Testis (tissue), 3 donors: ENCODE results near the gene MYH15. TPM values are rescaled to one million over a fixed set of nuclear protein-coding genes. Genes with fewer than 3 reads are reported as not detected.

Experiments used
- DNase-seq: peaks from one replicate; pipeline ENCODE4 v3.0.0-alpha.2; 2019
- H3K27ac ChIP-seq, 2 donors: fragments of 200-600 bp; sonication (generic); one replicate each; pipeline ENCODE4 v1.5.1; 2019
- H3K27me3 ChIP-seq: fragments of 200-600 bp; sonication (generic); one replicate; pipeline ENCODE4 v1.5.1; 2019
- H3K36me3 ChIP-seq: fragments of 200-600 bp; sonication (generic); one replicate; pipeline ENCODE4 v1.5.1; 2017; ENCODE audit warnings: low read depth; ENCODE audit errors: missing control alignments
- H3K4me1 ChIP-seq: fragments of 200-600 bp; sonication (generic); one replicate; pipeline ENCODE4 v1.5.1; 2019
- H3K4me3 ChIP-seq, 2 donors: fragments of 200-600 bp; sonication (generic); one replicate each; pipeline ENCODE4 v1.5.1; 2017 to 2019
- H3K9me3 ChIP-seq: fragments of 200-600 bp; sonication (generic); one replicate; pipeline ENCODE4 v1.5.1; 2017
- POLR2A ChIP-seq: fragments of 450-650 bp; IDR thresholded peaks from one replicate; pipeline ENCODE4 v1.6.1; 2017; ENCODE audit warnings: antibody characterized with exemption, mild to moderate bottlenecking, moderate library complexity
- WGBS, 2 donors: methylation state at CpG; one replicate each; pipeline ENCODE4 v1.1.5; 2018; 5-methylcytosine and 5-hydroxymethylcytosine counted together
- intact Hi-C: fragments of 100-400 bp; cut with DNase I; formaldehyde crosslinking; loops from one replicate; pipeline ENCODE4 v1.15.1; 2023; ENCODE audit warnings: low total_unique reads
- polyA plus RNA-seq: library from polyadenylated mRNA; stranded (reverse); fragments of 350-450 nt; fragmentation: Illumina TruSeq; extraction: RNeasy Lipid Tissue Mini Kit (QIAGEN cat#74804); gene quantifications from one replicate; pipeline ENCODE4 v1.2.3, GENCODE V29; 2014; ENCODE audit warnings: low read depth, low replicate concordance; ENCODE audit not compliant: insufficient read depth
- total RNA-seq, 2 donors: library from RNA; depleted of rRNA; stranded (reverse); fragments of >200 nt; gene quantifications; one replicate each; pipeline ENCODE4 v1.2.3, GENCODE V29; 2016
- TF ChIP-seq, protein P1 (sequence below), 3 experiments: fragments of 450-650 bp in 2 of 3; fragments of 200-600 bp in 1 of 3; sonication (generic) in 1 of 3; IDR thresholded peaks; one replicate each; pipeline ENCODE4 v1.5.1; 2016 to 2019; ENCODE audit warnings: antibody characterized with exemption in 3 of 3, mild to moderate bottlenecking in 2 of 3, moderate library complexity in 1 of 3

The MYH15 gene
- total and polyA plus RNA-seq, 3 donors from 2014 or later: 0.91 to 2.2 (median 1.8) TPM

DNA sequence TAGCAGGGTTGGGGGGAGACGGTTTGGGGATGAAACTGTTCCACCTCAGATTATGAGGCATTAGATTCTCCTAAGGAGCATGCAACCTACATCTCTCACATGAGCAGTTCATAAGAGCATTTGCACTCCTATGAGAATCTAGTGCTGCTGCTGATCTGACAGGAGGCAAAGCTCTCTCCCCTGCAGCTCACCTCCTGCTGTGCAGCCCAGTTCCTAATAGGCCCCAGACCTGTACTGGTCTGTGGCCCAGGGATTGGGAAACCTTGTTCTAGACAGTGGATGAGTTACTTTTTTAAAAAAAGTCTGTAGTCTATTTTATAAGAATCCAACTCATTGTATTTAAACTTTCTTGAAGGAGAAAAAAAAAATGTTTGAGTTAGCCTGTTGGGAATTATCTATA is 114.1 kb downstream of the MYH15 start:
- TF ChIP-seq POLR2A: no peak
- TF ChIP-seq, protein P1, sequence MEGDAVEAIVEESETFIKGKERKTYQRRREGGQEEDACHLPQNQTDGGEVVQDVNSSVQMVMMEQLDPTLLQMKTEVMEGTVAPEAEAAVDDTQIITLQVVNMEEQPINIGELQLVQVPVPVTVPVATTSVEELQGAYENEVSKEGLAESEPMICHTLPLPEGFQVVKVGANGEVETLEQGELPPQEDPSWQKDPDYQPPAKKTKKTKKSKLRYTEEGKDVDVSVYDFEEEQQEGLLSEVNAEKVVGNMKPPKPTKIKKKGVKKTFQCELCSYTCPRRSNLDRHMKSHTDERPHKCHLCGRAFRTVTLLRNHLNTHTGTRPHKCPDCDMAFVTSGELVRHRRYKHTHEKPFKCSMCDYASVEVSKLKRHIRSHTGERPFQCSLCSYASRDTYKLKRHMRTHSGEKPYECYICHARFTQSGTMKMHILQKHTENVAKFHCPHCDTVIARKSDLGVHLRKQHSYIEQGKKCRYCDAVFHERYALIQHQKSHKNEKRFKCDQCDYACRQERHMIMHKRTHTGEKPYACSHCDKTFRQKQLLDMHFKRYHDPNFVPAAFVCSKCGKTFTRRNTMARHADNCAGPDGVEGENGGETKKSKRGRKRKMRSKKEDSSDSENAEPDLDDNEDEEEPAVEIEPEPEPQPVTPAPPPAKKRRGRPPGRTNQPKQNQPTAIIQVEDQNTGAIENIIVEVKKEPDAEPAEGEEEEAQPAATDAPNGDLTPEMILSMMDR (IDR thresholded peaks at IDR 0.05): no peak
- intact Hi-C loops: no loop called here
- H3K4me1 ChIP-seq: no peaks in the 10 kb centered on the region
- H3K27me3 ChIP-seq: no peaks in the 10 kb centered on the region
- H3K4me3 ChIP-seq: no peak overlapping the region
- no peaks in the 10 kb centered on the region for H3K36me3 ChIP-seq
- no peaks in the 10 kb centered on the region for H3K9me3 ChIP-seq
- no peak for DNase-seq
- 96 to 100% methylated on average over 1 of the region's 1 CpG for WGBS, 2 donors
- H3K27ac ChIP-seq: no peak overlapping the region

DNA sequence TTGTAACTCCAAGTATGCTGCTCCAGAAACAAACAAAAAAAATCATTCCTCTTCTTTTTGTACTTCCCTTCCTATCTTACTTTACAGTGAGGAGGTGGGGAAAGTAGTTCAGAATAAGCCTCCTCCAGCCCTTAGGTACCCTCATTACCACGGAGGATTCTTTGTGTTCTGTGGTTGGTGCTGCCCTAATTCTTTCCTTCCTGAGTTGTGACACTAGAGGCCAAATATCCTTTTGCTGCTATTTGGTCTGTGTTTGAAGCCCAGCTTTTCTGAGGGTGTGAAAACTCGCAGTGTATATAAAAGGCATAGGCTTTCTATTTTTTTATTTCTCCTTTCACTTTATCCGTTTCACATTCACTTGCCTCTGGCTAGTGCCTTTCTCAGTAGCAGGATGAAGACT is 115.8 kb downstream of the MYH15 start:
- Histone ChIP-seq H3K27ac (no peak overlapping the region), H3K4me1 (no peaks in the 10 kb centered on the region), H3K4me3 (no peak overlapping the region), H3K36me3 (no peaks in the 10 kb centered on the region), H3K9me3 (no peaks in the 10 kb centered on the region), H3K27me3 (no peaks in the 10 kb centered on the region)
- no peak for DNase-seq
- intact Hi-C loops: no loop called here
- no peak for TF ChIP-seq POLR2A
- TF ChIP-seq, protein P1 (IDR thresholded peaks at IDR 0.05): no peak
- WGBS, 2 donors: 72% methylated on average over 3 of the region's 3 CpGs

DNA sequence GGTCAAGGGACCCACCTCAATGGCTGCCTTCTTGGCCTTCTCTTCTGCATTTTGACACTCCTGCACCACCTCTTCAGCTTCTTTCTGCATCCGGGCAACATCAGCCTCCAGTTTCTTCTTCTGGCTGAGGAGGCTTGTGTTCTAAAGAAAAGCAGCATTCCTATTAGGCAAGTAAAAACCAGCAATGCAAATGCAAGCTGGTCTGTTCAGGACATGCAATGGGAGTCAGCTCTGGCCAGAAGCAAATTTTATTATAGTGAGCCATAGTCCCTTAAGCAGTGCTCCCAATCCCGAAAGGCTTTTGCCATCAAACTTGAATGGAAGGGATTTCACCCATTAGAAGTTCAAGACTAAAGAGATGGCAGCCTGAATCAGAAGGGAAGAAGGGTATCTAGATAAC is 116.4 kb downstream of the MYH15 start:
- intact Hi-C loops: no loop called here
- DNase-seq: no peak
- 86 to 87% methylated on average over 2 of the region's 2 CpGs for WGBS, 2 donors
- Histone ChIP-seq H3K4me1 (no peaks in the 10 kb centered on the region), H3K36me3 (no peaks in the 10 kb centered on the region), H3K27me3 (no peaks in the 10 kb centered on the region), H3K27ac (no peak overlapping the region), H3K4me3 (no peak overlapping the region), H3K9me3 (no peaks in the 10 kb centered on the region)
- TF ChIP-seq POLR2A: no peak
- TF ChIP-seq, protein P1 (IDR thresholded peaks at IDR 0.05): no peak

DNA sequence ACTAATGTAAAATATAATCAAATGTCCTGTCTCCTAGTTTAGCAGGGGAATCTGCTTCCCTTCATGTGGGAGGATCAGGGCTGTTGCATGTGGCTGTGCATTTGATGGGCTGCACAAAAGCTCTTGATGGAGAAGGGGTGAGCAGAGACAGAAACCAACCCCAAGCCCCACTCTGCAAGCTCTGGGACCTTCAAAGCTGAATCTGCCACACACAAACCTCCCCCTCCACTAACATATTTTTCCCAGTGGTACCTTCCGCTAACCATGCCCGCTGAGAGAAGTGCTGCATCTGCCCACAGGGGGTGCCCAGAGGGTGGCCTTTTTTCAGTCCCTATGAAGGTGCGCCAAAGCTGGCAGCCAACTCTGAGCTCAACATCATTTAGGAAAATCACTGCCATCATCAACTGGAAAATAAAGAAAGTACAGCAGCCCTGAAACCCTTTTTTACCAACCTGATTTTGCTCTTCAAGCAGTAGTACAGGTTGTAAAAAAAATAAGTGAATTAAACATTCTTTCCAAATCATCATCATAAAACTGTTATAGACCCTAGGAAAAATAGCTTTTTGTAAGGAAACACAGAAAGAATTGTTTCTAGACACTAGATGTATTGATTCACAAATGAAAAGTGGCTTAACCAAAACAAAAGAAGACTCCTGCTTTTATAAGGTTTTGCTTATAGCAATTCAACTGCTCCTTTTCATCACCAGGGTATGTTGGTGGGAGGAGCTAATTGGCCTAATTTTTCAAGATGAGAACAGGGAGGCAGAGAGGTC is 117.1 kb downstream of the MYH15 start:
- intact Hi-C loops: no loop called here
- DNase-seq: no peak
- TF ChIP-seq, protein P1 (IDR thresholded peaks at IDR 0.05): no peak
- TF ChIP-seq POLR2A: no peak
- Histone ChIP-seq H3K27me3 (no peaks in the 10 kb centered on the region), H3K9me3 (no peaks in the 10 kb centered on the region), H3K36me3 (no peaks in the 10 kb centered on the region), H3K4me3 (no peak overlapping the region), H3K27ac (no peak overlapping the region), H3K4me1 (no peaks in the 10 kb centered on the region)
- 65 to 88% methylated on average over 2 to 3 of the region's 3 CpGs for WGBS, 2 donors
